GM18951 (cell line): ENCODE measurements around the gene AKAP11.

Experiments used
- POLR2A ChIP-seq: IDR thresholded peaks from 4 replicates; pipeline ENCODE4 v1.6.1; 2011; ENCODE audit warnings: mild to moderate bottlenecking; ENCODE audit not compliant: insufficient read length, insufficient read depth; ENCODE audit errors: extremely low read depth
- in situ Hi-C: fragments of 300-500 bp; cut with MboI; formaldehyde crosslinking; loops from one replicate; pipeline ENCODE4 v1.12.0; 2022; ENCODE audit warnings: low sequenced_read_pairs, mixed read lengths, inconsistent platforms; ENCODE audit not compliant: unreplicated experiment

Gene AKAP11

DNA sequence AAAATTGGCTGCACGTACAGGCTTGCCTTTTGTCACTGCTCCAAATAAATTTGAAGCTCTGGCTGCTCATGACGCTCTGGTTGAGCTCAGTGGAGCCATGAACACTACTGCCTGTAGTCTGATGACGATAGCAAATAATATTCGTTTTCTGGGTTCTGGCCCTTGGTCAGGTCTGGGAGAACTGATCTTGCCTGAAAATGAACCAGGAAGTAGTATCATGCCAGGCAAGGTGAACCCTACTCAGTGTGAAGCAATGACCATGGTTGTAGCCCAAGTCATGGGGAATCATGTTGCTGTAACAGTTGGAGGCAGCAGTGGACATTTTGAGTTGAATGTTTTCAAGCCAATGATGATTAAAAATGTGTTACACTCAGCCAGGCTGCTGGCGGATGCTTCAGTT is 16.1 kb upstream of the AKAP11 start:
- no peak for TF ChIP-seq POLR2A
- in situ Hi-C loops: no loop called here

DNA sequence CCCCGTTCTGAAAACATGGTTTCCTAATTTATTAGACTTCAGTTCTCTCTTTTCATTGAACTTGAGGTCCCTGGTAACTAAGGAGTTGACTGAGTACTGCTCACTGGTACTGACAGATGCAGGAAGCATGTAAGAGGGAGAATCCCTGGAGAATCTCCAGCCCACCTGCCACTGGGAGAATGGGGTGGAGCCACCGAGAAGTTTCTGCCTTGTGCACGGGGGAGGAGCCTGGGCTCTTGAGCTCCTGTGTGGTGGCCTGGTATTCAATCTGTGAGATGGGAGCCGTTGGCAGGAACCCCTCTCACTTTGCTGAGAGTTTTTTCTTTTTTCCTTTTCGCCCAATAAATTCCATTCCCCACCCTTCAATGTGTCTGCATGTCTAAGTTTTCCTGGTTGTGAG is 13.2 kb upstream of the AKAP11 start:
- in situ Hi-C loops: no loop called here
- no peak for TF ChIP-seq POLR2A

GRCh38 chr13:42259515-42259914 is 12.4 kb upstream of the AKAP11 start:
- in situ Hi-C loops: no loop called here
- no peak for TF ChIP-seq POLR2A

- in situ Hi-C loops: no loop called here
- no peak for TF ChIP-seq POLR2A
Observed at GRCh38 chr13:42260903-42261654, 10.9 kb upstream of the AKAP11 start.

- in situ Hi-C loops: no loop called here
- no peak for TF ChIP-seq POLR2A
Observed at GRCh38 chr13:42266473-42266872, 5.5 kb upstream of the AKAP11 start.

- in situ Hi-C loops: no loop called here
- TF ChIP-seq POLR2A: no peak
Observed at GRCh38 chr13:42270160-42270856, 1.6 kb upstream of the AKAP11 start.

- TF ChIP-seq POLR2A: no peak
- in situ Hi-C loops: no loop called here
Observed at GRCh38 chr13:42270857-42271215, 1.1 kb upstream of the AKAP11 start.

DNA sequence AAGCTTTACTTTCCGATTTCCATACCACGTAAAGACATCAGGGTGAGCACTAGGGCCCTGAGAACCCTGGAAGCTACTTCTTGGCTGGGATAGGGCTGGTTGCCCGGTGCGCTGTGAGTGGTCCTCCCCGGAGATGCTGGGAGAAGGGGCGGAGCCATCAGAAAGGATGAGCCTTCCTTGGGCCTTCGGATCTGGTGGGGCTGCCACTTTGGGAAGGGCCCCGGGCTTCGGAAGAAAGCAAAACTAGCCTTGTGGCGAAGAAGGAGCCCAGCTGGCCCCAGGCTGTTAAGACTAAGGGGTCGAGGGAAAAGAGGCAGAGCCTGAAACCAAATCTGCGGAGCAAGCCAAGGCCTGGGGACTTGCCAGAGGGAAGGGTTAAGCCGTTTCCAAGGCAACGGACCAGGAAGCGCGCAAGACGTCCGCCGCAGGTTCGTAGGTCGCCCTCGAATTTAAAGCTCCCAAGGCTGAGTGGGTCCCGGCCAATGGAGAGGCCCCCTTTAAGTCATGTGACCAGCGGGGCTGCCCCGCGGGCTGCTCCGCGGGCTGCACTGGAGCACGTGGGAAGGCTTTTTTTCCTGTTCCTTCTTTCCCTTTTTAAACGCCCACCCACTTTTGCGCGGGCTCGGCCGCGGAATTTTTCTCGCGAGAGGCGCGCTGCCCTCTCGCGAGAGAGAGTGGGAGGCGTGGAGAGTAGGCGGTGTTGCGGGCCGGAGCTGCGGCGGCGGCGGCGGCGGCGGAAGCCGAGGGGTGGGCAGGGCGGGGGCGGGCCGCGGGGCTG is 426 bp upstream of the AKAP11 start:
- peak; percentile 28 for TF ChIP-seq POLR2A
- in situ Hi-C loops: no loop called here

GRCh38 chr13:42272804-42273175 is 838 bp downstream of the AKAP11 start:
- in situ Hi-C loops: no loop called here

GRCh38 chr13:42274386-42275097 is 2.6 kb downstream of the AKAP11 start:
- TF ChIP-seq POLR2A: peak; percentile 36
- in situ Hi-C loops: no loop called here

More at GRCh38 chr13:42272804-42273175, 838 bp downstream of the AKAP11 start:
- no peak for TF ChIP-seq POLR2A

DNA sequence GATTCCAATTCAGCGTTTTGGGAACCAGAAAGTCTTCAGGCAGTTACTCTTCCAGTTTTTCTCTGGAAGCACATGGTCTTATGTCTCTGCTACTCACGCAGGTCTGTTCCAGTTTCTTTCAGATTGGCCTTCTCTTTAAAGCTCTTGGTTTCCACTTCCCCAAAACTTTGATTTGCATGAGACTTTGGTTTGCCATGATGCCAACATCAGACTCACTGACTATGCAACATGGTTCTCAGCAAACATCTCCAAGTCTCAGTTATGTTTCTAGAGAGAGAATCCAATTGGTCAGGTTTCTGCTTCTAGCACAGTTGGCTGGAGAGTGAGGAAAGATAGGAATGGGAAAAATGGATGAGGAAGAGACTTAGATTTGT is 3.1 kb downstream of the AKAP11 start:
- in situ Hi-C loops: no loop called here
- peak; percentile 53 for TF ChIP-seq POLR2A

DNA sequence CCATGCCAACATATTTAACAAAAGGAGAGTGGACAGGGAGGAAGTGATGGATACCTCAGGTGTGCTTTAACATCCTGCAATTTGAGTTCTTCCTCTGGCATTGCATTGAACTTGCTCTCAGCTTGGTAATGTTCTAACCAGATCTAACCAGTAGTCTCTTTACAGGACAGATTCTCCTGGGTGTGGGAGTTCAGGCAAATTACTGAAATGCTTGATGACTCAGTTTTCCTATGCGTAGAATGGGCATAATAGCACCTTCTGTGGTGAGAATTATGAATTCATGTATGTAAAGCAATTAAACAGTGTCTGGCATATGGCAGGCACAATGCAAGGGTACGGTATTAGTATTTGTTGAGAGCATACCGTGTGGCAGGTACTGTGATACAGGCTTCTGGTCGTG is 3.6 kb downstream of the AKAP11 start:
- in situ Hi-C loops: no loop called here
- no peak for TF ChIP-seq POLR2A

DNA sequence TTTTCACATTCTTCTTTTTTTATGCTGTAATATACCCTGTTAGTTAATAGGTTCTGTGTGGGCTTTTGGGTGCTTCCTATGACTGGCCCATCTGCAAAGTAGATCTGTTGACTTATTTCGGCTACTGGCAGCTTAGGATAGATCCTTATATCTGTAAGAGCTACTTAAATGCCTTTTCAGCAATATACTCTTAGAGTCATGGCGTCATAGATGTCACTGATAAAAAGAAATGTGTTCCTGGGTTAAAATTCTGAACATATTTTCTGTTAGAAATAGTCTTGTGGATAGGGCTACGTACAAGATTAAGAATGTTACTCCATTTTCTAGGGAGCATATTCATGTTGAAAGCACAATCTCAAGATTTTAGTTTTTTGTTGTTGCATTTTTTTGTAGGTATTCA is 4.7 kb downstream of the AKAP11 start:
- TF ChIP-seq POLR2A: no peak
- in situ Hi-C loops: no loop called here
